Keratinocyte (primary cell): ENCODE measurements around the gene FRMD4B. TPM values are rescaled to one million over a fixed set of nuclear protein-coding genes. Genes with fewer than 3 reads are reported as not detected.

Experiments
- DNase-seq: peaks from one replicate; pipeline ENCODE4 v3.0.0-alpha.2; 2011; ENCODE audit warnings: low read depth, missing footprints, low spot score
- FAIRE-seq: peaks from 2 replicates; lab custom pipeline; 2011; peaks lifted over from hg19 to GRCh38; lab: Jason Lieb, UNC
- H2AFZ ChIP-seq: 2 replicates; pipeline ENCODE4 v1.6.0; 2012; ENCODE audit warnings: low read length, control low read depth, inconsistent platforms; ENCODE audit not compliant: control insufficient read depth
- H3K27ac ChIP-seq: 2 replicates; pipeline ENCODE4 v1.5.1; 2011; ENCODE audit warnings: low read length; ENCODE audit not compliant: control insufficient read depth, insufficient read depth
- H3K27me3 ChIP-seq: 3 replicates; pipeline ENCODE4 v1.6.0; 2011; ENCODE audit warnings: low read length; ENCODE audit not compliant: control insufficient read depth, insufficient read depth; ENCODE audit errors: extremely low read depth
- H3K36me3 ChIP-seq, 2 experiments: 2 replicates in 1 of 2; 3 replicates in 1 of 2; pipeline ENCODE4 v1.5.1; 2011; ENCODE audit warnings: low read length in 2 of 2, mild to moderate bottlenecking in 1 of 2; ENCODE audit not compliant: control insufficient read depth in 2 of 2, insufficient read depth in 2 of 2; ENCODE audit errors: extremely low read depth in 1 of 2
- H3K4me1 ChIP-seq: 3 replicates; pipeline ENCODE4 v1.5.1; 2011; ENCODE audit warnings: low read length; ENCODE audit not compliant: control insufficient read depth, insufficient read depth; ENCODE audit errors: extremely low read depth
- H3K4me2 ChIP-seq: 3 replicates; pipeline ENCODE4 v1.6.0; 2011; ENCODE audit warnings: low read depth, low read length; ENCODE audit not compliant: control insufficient read depth, insufficient read depth; ENCODE audit errors: extremely low read depth
- H3K4me3 ChIP-seq, 3 experiments: fragments of 200-600 bp in 1 of 3; sonication (generic) in 1 of 3; 2 replicates in 2 of 3; 3 replicates in 1 of 3; pipeline ENCODE4 v1.5.1; 2011 to 2016; ENCODE audit warnings: low read length in 3 of 3, mild to moderate bottlenecking in 3 of 3, control low read depth in 2 of 3, inconsistent platforms in 1 of 3, low read depth in 1 of 3, mixed read lengths in 1 of 3, mixed run types in 1 of 3, moderate library complexity in 1 of 3; ENCODE audit not compliant: control insufficient read depth in 2 of 3, insufficient read depth in 2 of 3; ENCODE audit errors: extremely low read depth in 1 of 3
- H3K79me2 ChIP-seq: 2 replicates; pipeline ENCODE4 v1.6.0; 2012; ENCODE audit warnings: low read length; ENCODE audit not compliant: control insufficient read depth, insufficient read depth
- H3K9ac ChIP-seq: 3 replicates; pipeline ENCODE4 v1.6.0; 2011; ENCODE audit warnings: low read length; ENCODE audit not compliant: control insufficient read depth, insufficient read depth; ENCODE audit errors: extremely low read depth
- H3K9me1 ChIP-seq: 3 replicates; pipeline ENCODE4 v1.6.0; 2011; ENCODE audit warnings: low read length; ENCODE audit not compliant: control insufficient read depth, insufficient read depth; ENCODE audit errors: extremely low read depth
- H3K9me3 ChIP-seq: 2 replicates; pipeline ENCODE4 v1.5.1; 2012; ENCODE audit warnings: low read depth, low read length; ENCODE audit not compliant: control insufficient read depth
- H4K20me1 ChIP-seq: 3 replicates; pipeline ENCODE4 v1.6.0; 2011; ENCODE audit warnings: low read length; ENCODE audit not compliant: control insufficient read depth, insufficient read depth; ENCODE audit errors: extremely low read depth
- EZH2 ChIP-seq: IDR thresholded peaks from one replicate; pipeline ENCODE4 v1.6.1; 2012; ENCODE audit warnings: inconsistent platforms, mild to moderate bottlenecking, low read length, moderate library complexity
- dilution Hi-C: fragments of 300-500 bp; cut with MboI; formaldehyde crosslinking; loops from one replicate; pipeline ENCODE4 v1.7.0; 2020; ENCODE audit warnings: low sequenced_read_pairs; ENCODE audit not compliant: extremely low pct_ligation_motif_present
- polyA plus RNA-seq, 5 experiments: library from polyadenylated mRNA; depleted of rRNA in 3 of 5; stranded (reverse) in 3 of 5; stranded (forward) in 1 of 5; unstranded in 1 of 5; fragments of >200 nt; gene quantifications; 1 replicate in 1 of 5; 2 replicates in 3 of 5; 3 replicates in 1 of 5; pipeline versions ENCODE4 v1.2.1 to v1.2.3, GENCODE V29; 2011 to 2012; ENCODE audit warnings: missing spikeins in 2 of 5, low read depth in 1 of 5, low replicate concordance in 1 of 5
- TF ChIP-seq, protein P1 (sequence below), 3 experiments: IDR thresholded peaks in 1 of 3; conservative IDR thresholded peaks in 1 of 3; optimal IDR thresholded peaks in 1 of 3; 2 replicates in 2 of 3; 3 replicates in 1 of 3; pipeline versions ENCODE3 to v1.5.1; 2011; ENCODE audit warnings: low read length in 3 of 3, mild to moderate bottlenecking in 3 of 3, moderate library complexity in 2 of 3, control low read depth in 1 of 3, inconsistent platforms in 1 of 3; ENCODE audit not compliant: insufficient read depth in 2 of 3; ENCODE audit errors: extremely low read depth in 1 of 3

FRMD4B gene
- polyA plus RNA-seq, 1 donor (not counting 4 experiments of a cell fraction or from before 2014, with no cell fraction given) = 48.3 TPM

DNA sequence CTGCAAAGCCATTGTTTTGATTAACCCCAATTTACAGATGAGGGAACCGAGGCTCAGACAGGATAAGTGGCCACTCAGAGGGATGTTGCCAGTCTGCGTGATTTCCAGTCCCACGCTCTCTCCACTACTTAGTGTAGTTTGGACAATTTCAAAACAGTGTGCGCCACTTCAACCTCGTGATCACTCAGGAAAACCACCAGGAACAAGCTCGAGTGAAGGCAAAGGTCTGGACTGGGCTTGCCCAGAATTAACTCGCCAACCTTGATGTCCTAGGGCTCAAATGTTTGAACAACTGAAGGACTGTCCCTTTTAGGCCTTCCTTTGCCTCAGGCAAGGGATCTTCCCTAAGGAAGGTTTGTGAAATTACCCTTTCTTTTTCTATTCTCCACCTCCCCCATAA, 139.3 kb downstream of the FRMD4B start:
- Histone ChIP-seq H3K36me3 (peaks cover 0 to 5% of the 10 kb centered on the region in 2 experiments), H2AFZ (no peak overlapping the region), H3K9me3 (no peaks in the 10 kb centered on the region), H3K79me2 (no peaks in the 10 kb centered on the region), H3K9me1 (no peaks in the 10 kb centered on the region), H3K27me3 (no peaks in the 10 kb centered on the region), H3K27ac (no peak overlapping the region), H3K9ac (no peak overlapping the region), H3K4me3 (no peak overlapping the region), H4K20me1 (no peaks in the 10 kb centered on the region), H3K4me1 (peaks cover 6% of the 10 kb centered on the region), H3K4me2 (no peak overlapping the region)
- dilution Hi-C loops = no loop called here
- TF ChIP-seq, protein P1, sequence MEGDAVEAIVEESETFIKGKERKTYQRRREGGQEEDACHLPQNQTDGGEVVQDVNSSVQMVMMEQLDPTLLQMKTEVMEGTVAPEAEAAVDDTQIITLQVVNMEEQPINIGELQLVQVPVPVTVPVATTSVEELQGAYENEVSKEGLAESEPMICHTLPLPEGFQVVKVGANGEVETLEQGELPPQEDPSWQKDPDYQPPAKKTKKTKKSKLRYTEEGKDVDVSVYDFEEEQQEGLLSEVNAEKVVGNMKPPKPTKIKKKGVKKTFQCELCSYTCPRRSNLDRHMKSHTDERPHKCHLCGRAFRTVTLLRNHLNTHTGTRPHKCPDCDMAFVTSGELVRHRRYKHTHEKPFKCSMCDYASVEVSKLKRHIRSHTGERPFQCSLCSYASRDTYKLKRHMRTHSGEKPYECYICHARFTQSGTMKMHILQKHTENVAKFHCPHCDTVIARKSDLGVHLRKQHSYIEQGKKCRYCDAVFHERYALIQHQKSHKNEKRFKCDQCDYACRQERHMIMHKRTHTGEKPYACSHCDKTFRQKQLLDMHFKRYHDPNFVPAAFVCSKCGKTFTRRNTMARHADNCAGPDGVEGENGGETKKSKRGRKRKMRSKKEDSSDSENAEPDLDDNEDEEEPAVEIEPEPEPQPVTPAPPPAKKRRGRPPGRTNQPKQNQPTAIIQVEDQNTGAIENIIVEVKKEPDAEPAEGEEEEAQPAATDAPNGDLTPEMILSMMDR (optimal IDR thresholded peaks at IDR 0.05 in 1 of 3, IDR thresholded peaks at IDR 0.05 in 1 of 3, conservative IDR thresholded peaks at IDR 0.05 in 1 of 3; ENCODE audit: extremely low read depth in 1 of 3, insufficient read depth in 2 of 3, low read length in 3 of 3) = no peak
- no peak for TF ChIP-seq EZH2
- FAIRE-seq (no peak), DNase-seq (no peak)

DNA sequence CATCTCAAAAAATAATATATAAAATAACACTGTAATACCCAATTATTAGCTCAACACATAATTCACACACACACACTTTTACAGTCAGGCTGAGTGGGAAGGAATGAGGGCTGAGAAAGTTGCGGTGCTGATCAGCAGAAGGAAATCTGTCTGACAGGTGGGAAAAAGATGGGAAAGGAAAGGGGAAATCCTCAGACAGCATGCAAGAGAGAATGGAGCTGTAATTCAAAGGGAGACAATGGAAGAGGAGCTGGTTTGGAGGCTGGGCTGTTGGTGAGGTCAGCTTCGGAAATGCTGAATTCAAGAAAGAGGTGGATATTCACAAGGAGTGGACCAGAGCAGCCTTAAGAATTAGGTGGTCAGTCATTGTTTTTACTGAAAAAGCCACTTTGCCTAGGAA, 141.8 kb downstream of the FRMD4B start:
- no peak overlapping the region for H3K27ac ChIP-seq
- FAIRE-seq (no peak), DNase-seq (no peak)
- peaks cover 6% of the 10 kb centered on the region for H3K4me1 ChIP-seq
- H4K20me1 ChIP-seq = no peaks in the 10 kb centered on the region
- H3K9me3 ChIP-seq = no peaks in the 10 kb centered on the region
- H3K79me2 ChIP-seq = no peaks in the 10 kb centered on the region
- H2AFZ ChIP-seq = no peak overlapping the region
- no peak overlapping the region for H3K4me2 ChIP-seq
- H3K9me1 ChIP-seq = no peaks in the 10 kb centered on the region
- dilution Hi-C loops = no loop called here
- H3K27me3 ChIP-seq = no peaks in the 10 kb centered on the region
- peaks cover 0 to 8% of the 10 kb centered on the region in 2 experiments for H3K36me3 ChIP-seq
- H3K4me3 ChIP-seq = no peak overlapping the region
- no peak overlapping the region for H3K9ac ChIP-seq
- TF ChIP-seq, protein P1 (optimal IDR thresholded peaks at IDR 0.05 in 1 of 3, IDR thresholded peaks at IDR 0.05 in 1 of 3, conservative IDR thresholded peaks at IDR 0.05 in 1 of 3; ENCODE audit: extremely low read depth in 1 of 3, insufficient read depth in 2 of 3, low read length in 3 of 3) = no peak
- TF ChIP-seq EZH2 = no peak
